ENCODE measurements around the gene ASIC1.
"Not testable (repeated sequence)": the region's sequence is repeated elsewhere in the genome, so short reads cannot be mapped to it uniquely, and the experiment has no call there.

Gene ASIC1

DNA sequence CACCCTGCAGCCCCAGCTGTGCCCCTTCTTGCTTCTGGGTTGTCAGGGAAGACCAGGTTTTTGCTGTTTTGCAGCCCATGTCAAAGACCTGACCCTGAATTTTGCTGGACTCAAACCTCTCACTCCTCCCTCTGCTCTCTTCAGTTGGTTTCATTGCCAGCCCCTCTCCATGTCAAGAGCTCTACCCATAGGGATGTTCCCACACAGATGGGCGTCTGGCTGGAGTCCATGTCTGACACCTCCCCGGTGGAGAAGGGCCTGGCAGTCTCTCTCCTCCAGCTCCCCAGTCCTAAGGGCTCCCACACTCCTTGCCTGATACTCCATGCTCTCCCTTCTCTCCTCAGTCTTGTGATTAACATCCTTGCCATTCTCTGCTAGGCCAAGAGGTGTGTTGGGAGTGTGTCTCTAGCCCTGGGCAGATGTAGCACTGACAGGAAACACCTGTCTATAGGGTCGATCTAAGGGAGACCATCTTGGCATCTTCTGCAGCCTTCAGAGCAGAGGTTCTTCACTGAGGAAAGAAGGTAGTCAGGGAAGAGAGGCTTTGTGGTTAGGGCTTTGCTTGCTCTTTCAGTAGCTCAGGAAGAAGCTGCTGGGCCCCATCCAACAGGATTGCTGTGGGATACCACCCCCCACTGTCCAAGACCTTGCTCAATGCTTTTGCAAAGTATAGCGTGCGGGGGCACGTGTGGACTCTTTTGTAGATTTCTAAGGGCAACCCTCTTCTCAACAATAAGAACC lies 4.7 kb downstream of the ASIC1 start:
- no peak for DNase-seq

DNA sequence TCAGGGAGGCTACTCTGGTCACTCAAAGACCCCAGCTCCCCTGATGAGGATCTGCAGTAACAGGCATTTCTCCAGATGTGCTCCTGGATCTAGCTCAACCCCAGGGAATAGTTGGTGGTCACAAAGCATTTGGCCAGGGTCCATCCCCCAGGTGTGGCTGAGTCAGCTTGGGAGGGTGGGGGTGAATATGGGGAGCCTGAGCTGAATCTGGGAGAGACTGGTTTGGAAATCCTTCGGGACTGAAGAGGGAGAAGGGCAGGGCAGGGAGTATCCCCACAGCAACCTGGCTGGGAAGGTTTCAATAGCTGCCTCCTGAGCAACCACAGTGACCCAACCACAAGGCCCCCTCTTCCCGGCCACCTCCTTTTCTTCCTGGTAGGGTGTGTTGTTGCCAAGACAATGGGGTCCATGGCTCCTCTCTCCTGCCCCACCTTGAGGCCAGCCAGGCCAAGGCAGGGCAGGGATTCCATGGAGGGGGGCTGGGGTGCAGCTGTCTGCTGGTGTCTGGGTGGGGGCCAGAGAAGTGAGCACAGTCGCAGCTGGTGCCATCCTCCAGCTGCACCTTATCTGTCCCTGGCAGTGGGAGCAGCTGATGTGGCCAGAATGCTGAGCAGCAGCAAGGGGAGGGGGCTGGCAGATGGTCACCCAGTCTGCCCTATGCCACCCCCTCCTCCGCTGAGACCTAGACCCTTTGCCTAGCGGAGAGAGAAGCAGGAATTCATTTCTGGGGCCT lies 5.5 kb downstream of the ASIC1 start:
- DNase-seq = no peak

DNA sequence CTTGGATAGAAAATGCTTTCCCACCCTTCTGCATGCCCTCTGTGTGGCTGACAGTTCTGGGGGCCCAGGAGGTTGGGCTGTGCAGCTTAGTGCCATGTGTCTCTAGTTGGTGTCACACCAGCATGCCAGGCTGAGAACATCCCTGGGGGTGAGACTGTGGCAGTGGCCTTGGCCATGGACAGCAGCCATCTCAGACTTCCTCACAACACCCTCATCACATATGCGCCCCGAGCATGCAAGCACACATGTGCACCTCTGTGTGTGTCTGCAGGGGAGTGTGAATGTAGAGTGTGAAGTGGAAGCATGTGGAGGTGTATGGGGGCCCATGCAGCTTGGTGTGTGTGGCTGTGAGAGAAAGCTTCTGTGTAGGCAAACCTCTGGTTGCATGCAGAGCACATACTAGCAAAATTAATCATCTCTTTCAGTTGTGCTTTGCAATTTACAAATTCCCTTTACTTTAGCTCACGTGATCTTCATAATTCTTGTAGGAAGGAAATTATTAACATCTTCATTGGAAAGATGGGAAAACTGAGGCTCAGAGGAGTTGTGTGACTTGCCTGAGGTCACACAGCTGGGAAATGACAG lies 8.4 kb downstream of the ASIC1 start:
- DNase-seq = no peak

DNA sequence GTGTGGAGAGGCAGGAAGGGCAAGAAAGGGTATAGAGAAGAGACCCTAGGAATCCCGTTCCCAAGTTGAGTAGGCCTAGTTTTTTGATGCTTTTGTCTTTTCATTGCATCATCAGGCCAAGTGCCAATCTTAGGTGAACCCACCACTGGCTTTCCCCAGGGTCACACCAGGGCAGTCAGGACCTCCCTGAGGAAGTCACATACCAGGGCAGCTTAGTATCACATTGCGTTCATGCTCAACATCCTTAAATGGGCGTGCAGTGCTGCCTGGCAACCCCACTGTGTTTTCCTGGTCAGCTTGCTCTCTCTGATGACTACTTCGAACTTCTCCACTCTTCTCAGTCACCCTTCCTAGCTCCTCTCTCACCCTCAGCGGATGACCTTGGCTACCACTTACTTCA lies 9.0 kb downstream of the ASIC1 start:
- no peak for DNase-seq

DNA sequence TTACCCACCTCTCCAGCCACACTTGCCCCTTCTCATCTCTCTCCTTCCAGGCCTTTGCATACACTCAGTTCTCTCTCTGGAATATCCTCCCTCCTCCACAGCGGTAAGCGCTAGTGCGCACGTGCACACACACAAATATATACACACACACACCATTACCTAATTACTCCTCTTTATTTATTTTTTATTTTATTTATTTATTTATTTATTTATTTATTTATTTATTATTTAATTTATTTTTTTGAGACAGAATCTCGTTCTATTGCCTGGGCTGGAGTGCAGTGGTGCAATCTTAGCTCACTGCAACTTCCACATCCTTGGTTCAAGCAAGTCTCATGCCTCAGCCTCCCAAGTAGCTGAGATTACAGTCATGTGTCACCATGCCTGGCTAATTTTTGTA lies 11.7 kb downstream of the ASIC1 start:
- DNase-seq = no peak

DNA sequence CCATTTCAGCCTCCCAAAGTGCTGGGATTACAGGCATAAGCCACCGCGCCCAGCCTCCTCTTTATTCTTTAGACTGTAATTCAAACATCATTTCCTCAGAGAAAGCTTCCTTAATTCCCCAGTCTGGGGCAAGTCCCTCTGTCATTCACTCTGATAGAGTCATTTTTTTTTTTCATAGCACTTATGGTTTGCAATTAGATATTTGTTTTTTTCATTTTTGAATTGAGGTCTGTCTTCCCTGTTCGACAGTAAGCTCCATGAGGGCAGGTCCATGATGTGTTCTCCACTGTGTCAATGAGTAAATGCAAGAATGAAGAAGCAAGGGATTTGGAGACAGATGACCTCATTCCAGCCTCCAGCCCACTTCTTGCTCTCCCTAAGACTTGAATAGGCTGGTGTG lies 12.1 kb downstream of the ASIC1 start:
- no peak for DNase-seq

DNA sequence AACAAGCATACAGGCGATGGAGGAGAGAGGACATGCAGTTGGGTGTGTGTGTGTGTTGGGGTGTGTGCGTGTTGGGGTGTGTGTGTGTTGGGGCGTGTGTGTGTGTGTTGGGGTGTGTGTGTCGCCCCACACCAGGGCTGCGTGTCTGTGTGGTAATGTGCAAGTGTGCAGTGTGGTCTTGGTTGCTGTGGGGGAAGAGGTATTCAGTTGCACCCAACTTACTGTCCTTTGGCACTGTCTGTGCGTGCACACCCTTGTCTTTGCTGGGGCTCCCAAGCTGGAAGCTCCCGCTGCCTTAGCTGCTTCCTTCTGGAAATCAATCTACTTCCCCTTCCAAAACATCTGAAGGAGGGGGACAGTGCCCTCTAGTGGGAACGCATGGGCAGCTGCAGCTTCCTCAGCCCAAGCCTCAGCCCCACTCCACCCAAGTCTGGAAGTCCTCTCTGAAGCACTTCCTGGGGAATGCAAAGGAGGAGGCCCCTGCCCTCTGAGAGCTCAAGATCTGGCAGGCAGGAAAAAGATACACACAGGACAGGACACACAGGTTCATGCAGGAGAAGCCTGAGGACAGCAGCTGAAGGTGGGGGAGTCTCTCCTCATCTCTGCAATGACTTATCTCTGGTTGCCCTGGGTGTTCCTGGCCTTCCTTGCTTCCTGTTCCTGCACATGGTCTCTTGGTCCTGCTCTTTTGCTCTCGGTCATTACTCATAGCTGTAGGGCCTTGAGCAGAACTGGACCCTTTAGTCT lies 13.1 kb downstream of the ASIC1 start:
- peak; percentile 55 for DNase-seq

DNA sequence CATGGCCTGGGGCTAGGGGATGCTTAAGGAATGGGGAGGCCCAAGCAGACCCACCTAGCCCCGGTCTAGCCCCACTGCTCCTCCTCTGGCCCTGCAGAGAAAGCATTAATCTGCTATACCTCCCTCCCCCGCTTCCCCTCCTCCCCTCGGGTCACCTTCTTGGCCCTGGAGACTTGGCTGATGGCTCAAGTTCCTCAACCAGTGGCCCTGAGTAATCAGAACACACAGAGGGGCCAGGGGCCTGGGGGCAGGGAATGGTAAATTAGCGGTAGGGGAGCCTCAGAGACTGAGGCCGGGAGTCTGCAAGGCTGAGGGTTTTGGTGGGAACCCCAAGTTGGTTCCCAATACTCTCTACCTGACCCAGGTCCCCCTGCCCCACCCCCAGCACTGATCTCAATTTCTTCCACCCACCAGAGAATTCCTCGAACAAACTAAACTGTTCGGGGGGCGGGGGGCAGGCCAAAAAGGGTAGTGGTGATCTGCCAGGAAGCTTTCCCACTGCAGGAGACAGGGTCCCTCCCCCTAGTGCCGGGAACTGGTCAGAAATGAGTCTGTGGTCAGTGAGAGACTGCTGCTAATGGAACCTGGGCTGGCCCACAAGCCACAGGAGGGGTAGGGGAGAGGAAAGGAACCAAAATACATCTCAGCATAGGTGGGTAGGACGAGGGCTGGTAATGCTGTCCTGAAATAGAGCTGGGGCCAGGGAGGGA lies 15.0 kb downstream of the ASIC1 start:
- no peak for DNase-seq

DNA sequence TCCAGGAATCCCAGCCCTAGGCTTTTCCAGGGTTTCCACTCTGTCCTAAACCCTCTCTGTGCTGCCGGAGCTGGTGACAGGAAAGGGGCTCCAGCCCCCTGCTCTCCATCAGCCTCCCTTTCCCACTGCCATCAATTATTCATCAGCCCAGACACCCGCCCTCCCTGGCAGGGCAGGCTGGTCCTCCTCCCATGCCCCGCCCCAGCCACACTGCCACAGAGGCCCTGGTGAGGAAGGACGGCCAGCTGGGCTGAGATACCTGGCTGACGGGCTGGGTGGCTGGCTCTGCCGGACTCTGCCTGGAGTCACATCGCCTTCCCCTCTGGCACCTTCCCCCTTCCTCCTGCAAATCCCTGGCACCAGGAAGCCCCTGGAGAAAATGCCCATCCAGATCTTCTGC lies 15.8 kb downstream of the ASIC1 start:
- no peak for DNase-seq

DNA sequence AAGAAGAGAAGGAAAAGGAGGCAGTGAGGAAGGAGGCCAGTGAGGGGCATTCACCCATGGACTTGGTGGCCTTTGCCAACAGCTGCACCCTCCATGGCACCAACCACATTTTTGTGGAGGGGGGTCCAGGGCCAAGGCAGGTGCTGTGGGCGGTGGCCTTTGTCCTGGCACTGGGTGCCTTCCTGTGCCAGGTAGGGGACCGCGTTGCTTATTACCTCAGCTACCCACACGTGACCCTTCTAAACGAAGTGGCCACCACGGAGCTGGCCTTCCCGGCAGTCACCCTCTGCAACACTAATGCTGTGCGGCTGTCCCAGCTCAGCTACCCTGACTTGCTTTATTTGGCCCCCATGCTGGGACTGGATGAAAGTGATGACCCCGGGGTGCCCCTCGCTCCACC lies 16.3 kb downstream of the ASIC1 start:
- no peak for DNase-seq

DNA sequence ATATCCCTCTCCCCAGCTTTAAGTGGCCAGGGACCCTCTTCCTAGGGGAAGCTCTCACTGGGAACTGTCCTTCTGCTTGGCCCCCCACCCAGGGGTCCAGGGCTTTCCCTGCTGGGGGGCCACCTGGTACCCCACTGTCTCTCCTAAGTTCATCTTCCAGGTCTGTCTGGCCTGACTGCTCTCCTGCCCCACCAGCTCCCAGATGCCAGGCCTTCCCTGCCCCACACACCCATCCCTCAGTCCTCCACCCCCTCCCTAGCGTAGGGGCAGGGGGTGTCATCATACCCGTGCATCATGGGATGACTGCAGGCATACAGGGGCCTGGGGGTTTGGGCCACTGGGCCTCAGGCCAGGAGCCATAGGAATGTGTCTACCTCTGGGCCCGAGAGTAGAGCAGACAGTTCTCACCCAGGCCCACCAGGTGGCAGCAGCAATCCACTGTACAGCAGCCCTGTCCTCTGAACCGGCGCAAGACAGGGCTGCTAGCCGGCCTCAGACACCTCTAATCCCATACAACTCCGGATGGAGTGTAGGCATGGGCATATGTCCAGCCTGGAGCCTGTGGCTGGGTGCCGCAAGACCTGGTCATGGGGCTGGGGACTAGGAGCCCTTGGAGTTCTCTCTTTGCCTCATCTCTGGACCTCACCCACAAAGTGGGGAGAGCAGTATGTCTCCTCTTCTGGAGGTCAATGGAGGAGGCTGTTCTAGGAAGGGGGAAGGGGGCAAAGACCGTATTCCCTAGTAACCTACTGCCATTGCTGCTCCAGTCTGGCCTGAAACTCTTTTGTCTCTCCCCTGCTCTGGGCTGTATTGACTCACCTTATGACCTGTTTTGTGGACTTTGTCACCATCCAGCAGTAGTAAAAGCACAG lies 17.8 kb downstream of the ASIC1 start:
- no peak for DNase-seq

DNA sequence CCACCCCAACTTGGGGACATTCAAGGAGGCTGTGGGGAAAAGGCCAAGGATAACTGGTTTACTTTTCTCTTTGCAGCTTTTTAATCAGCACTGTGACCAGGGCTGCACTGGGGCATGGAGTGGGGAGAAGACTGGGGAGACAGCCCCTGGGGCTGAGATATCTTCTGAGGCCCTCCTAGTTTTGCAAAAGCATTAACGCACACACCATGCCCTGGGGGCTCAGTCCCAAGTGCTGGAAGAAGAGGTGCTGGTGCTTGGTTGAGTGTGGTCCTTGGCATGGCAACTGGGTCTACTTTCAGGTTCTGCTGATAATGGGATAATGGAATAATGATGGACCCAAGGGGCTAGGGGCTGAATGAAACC lies 18.4 kb downstream of the ASIC1 start:
- no peak for DNase-seq

DNA sequence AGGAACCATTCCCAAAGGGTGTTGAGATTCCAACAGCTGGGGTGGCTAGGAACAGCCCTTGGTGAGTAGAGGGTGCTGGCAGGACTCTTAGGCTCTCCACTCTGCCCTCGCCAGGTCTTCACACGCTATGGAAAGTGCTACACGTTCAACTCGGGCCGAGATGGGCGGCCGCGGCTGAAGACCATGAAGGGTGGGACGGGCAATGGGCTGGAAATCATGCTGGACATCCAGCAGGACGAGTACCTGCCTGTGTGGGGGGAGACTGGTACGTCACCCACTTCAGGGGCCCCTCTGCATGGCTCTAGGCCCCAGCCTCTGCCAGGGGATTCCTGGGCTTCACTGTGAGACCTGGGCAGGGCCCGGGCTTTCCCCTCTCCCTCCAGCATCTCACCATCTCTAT lies 19.7 kb downstream of the ASIC1 start:
- no peak for DNase-seq

DNA sequence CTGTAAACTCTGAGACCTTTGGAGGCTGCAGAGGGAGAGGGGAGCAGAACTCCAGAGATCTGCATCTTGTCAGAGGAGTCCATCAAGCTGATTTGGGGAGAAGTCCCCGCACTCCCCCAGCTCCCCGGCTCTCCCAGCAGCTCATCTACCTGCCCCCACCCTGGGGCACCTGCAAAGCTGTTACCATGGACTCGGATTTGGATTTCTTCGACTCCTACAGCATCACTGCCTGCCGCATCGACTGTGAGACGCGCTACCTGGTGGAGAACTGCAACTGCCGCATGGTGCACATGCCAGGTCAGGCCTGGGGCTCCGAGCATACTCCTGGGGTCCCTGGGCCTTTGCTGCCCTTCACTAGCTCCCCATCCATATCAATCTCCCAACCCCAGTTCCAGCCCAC lies 20.9 kb downstream of the ASIC1 start:
- DNase-seq = no peak

DNA sequence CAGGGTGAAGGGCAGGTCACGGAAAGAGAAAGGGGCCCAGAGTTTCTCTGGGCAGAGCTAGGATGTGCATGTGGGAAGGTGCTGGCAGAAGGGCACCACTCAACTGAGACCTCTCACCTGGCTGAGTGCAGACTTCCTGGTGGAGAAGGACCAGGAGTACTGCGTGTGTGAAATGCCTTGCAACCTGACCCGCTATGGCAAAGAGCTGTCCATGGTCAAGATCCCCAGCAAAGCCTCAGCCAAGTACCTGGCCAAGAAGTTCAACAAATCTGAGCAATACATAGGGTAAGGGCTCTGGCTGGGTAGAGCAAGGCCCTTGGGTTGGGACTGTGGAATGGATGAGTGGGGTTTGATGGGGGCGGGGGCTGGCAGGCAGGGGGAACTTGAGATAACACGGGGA lies 22.4 kb downstream of the ASIC1 start:
- no peak for DNase-seq

DNA sequence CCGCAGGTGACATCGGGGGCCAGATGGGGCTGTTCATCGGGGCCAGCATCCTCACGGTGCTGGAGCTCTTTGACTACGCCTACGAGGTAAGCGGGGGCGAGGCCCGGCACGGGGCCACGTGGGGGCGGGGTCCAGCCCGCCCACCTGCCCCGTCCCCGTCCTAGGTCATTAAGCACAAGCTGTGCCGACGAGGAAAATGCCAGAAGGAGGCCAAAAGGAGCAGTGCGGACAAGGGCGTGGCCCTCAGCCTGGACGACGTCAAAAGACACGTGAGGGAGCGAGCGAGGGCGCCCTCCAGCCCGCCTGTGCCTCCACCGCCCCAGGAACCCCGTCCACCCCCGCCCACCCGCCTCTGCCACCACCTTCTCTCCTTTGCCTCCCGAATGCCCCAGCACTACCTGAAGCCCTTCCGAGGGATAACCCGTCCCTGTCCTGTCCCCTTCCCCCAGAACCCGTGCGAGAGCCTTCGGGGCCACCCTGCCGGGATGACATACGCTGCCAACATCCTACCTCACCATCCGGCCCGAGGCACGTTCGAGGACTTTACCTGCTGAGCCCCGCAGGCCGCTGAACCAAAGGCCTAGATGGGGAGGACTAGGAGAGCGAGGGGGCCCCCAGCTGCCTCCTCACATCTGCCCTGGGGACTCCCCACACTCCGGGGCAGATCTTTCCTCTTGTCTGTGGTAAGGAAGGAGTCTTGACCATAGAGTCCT lies 23.9 kb downstream of the ASIC1 start:
- DNase-seq = no peak

DNA sequence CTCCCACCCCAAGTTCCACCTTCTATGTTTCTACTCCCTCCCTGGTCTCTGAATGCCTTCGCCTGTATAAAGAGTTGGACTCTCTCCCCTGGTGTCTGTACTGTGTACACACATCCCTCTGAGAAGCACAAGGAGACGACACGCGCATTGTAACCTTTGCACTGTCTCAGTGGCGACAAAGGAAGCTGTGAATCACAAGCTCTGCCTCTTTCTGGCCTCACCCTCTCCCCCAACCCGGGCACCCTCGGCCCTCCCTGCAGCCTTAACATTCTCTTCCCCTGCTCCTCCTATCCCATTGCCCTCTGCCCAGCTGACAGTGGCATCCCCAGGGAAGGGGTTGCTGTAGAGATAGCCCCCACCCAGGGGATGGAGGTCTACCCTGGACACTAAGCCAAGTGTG lies 25.2 kb downstream of the ASIC1 start:
- DNase-seq = no peak

DNA sequence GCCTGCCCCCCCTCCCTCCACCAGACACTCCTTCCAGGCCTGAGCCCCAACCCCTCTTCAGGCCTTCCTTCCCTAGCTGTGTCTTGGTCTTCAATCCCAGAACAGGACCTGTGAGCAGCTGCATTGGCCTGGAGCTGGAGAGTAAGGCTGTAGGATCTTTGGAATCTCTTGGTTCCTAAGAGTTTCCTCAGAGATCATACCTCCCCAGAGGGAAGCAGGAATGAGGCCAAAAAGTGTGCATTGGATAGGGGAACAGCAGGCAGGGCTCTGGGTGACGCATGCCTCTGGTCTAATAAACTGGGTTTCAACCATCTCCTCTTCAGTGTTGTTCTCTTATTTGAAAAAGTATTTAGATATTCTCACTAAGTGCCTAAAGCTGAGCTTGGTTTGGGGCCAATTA lies 25.9 kb downstream of the ASIC1 start:
- no peak for DNase-seq

DNA sequence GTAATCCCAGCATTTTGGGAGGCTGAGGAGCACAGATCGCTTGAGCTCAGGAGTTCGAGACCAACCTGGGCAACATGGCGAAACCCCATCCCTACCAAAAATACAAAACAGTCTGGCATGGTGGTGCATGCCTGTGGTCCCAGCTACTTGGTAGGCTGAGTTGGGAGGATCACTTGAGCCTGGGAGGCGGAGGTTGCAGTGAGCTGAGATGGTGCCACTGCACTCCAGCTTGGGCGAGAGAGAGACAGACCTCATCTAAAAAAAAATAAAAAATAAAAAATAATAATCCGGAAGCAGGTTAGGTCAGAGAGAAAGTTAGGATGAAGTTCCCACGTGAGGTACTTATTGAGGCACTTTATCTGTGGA lies 27.0 kb downstream of the ASIC1 start:
- not testable (repeated sequence) for DNase-seq

DNA sequence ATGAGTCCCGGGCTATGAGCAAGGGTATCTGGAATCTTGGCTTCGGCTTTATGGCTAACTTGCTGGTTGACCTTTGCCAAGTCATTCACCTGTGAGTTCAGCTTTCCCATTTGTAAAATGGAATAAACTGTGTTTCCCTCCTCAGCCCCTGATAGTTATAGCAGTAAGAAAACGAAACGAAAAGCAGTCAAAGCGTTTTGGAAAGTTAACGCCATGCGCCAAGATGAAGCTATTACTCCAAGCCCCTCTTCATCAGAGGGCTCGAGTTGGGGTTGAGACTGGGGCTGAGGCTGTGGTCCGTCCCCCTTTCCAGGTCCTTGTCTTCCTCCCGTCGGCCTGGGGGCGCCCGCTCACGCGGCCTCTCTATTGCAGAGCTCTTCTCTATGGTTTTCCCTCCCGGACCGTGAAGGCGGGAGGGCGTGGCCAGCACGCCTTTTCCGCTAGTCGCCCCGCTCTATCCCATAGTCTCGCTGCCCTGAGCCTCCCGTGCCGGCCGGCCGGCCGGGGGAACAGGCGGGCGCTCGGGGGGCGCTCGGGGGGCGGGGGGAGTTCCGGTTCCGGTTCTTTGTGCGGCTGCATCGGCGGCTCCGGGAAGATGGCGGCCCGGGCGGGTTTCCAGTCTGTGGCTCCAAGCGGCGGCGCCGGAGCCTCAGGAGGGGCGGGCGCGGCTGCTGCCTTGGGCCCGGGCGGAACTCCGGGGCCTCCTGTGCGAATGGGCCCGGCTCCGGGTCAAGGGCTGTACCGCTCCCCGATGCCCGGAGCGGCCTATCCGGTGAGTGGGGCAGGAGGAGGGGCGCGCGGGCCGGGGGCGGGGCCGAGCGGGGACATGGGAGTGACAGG lies 27.6 kb downstream of the ASIC1 start, which contains the start of gene SMARCD1:
Gene SMARCD1 (plus strand): TSS at position 568 of the 840 bp plus-strand sequence. CDS start 28 bp downstream, at position 596.
- peak; percentile 80 for DNase-seq
